ENCODE results near the gene CFAP97.

Gene CFAP97

GRCh38 chr4:185227713-185228278, 24.0 kb upstream of the CFAP97 start:
- H2AFZ ChIP-seq (ENCODE audit: low read depth, low read length, severe bottlenecking) = no peak overlapping the region
- no peak overlapping the region for H3K9ac ChIP-seq (ENCODE audit: low read length)
- H3K4me3 ChIP-seq (ENCODE audit: insufficient read depth, low read length, poor library complexity, severe bottlenecking) = no peak overlapping the region
- no peaks in the 10 kb centered on the region for H3K27me3 ChIP-seq (ENCODE audit: low read length)
- no peaks in the 10 kb centered on the region for H4K20me1 ChIP-seq (ENCODE audit: low read depth, low read length)
- TF ChIP-seq EZH2phosphoT487 (conservative IDR thresholded peaks at IDR 0.05; ENCODE audit: low read length) = no peak
- TF ChIP-seq, protein P1, sequence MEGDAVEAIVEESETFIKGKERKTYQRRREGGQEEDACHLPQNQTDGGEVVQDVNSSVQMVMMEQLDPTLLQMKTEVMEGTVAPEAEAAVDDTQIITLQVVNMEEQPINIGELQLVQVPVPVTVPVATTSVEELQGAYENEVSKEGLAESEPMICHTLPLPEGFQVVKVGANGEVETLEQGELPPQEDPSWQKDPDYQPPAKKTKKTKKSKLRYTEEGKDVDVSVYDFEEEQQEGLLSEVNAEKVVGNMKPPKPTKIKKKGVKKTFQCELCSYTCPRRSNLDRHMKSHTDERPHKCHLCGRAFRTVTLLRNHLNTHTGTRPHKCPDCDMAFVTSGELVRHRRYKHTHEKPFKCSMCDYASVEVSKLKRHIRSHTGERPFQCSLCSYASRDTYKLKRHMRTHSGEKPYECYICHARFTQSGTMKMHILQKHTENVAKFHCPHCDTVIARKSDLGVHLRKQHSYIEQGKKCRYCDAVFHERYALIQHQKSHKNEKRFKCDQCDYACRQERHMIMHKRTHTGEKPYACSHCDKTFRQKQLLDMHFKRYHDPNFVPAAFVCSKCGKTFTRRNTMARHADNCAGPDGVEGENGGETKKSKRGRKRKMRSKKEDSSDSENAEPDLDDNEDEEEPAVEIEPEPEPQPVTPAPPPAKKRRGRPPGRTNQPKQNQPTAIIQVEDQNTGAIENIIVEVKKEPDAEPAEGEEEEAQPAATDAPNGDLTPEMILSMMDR (IDR thresholded peaks at IDR 0.05; ENCODE audit: insufficient read depth, low read length, poor library complexity, severe bottlenecking) = no peak
- no peaks in the 10 kb centered on the region for H3K9me3 ChIP-seq (ENCODE audit: insufficient read depth, low read length)
- no peak overlapping the region for H3K4me2 ChIP-seq (ENCODE audit: low read depth, low read length, poor library complexity, severe bottlenecking)
- H3F3A ChIP-seq (ENCODE audit: insufficient read depth) = no peaks in the 10 kb centered on the region
- H3K9me2 ChIP-seq (replicated peaks; ENCODE audit: insufficient read depth, low read length) = no peaks in the 10 kb centered on the region
- no peak overlapping the region for H3K27ac ChIP-seq (ENCODE audit: low read depth, low read length)
- peaks cover 71% of the 10 kb centered on the region for H3K79me2 ChIP-seq (ENCODE audit: insufficient read depth, low read length)
- no peaks in the 10 kb centered on the region for H3K36me3 ChIP-seq (ENCODE audit: low read length)

DNA sequence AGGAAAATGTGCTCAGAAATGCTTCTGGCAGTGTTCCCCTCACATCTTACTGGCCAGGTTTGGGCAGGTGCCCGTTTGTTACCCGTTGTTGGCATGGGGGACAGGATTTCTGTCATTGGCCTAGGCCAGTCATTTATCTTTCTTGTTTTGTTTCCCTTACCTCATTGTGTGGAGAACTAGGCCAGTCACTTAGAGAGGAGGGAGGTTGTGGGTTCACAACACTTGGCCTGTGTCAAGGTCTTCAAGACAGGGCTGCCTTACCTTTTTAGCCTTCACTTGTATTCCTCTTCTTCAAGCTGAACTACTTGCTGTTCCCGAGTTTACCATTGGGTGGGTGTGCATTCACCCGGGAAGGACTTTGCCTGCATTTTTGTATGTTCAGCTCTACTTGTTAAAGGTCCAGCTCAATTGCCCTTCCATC, 23.3 kb upstream of the CFAP97 start:
- TF ChIP-seq EZH2phosphoT487 (conservative IDR thresholded peaks at IDR 0.05; ENCODE audit: low read length) = no peak
- TF ChIP-seq, protein P1 (IDR thresholded peaks at IDR 0.05; ENCODE audit: insufficient read depth, low read length, poor library complexity, severe bottlenecking) = no peak
- no peaks in the 10 kb centered on the region for H3K36me3 ChIP-seq (ENCODE audit: low read length)
- no peaks in the 10 kb centered on the region for H3K9me2 ChIP-seq (replicated peaks; ENCODE audit: insufficient read depth, low read length)
- peaks cover 75% of the 10 kb centered on the region for H3K79me2 ChIP-seq (ENCODE audit: insufficient read depth, low read length)
- H3K4me3 ChIP-seq (ENCODE audit: insufficient read depth, low read length, poor library complexity, severe bottlenecking) = no peak overlapping the region
- H3K9me3 ChIP-seq (ENCODE audit: insufficient read depth, low read length) = no peaks in the 10 kb centered on the region
- no peak overlapping the region for H3K9ac ChIP-seq (ENCODE audit: low read length)
- H3K27me3 ChIP-seq (ENCODE audit: low read length) = no peaks in the 10 kb centered on the region
- no peaks in the 10 kb centered on the region for H4K20me1 ChIP-seq (ENCODE audit: low read depth, low read length)
- H3F3A ChIP-seq (ENCODE audit: insufficient read depth) = no peaks in the 10 kb centered on the region
- H3K27ac ChIP-seq (ENCODE audit: low read depth, low read length) = no peak overlapping the region
- H3K4me2 ChIP-seq (ENCODE audit: low read depth, low read length, poor library complexity, severe bottlenecking) = no peak overlapping the region
- no peak overlapping the region for H2AFZ ChIP-seq (ENCODE audit: low read depth, low read length, severe bottlenecking)

- H3K4me2 ChIP-seq (ENCODE audit: low read depth, low read length, poor library complexity, severe bottlenecking) = no peak overlapping the region
- no peaks in the 10 kb centered on the region for H3K27me3 ChIP-seq (ENCODE audit: low read length)
- no peaks in the 10 kb centered on the region for H3K36me3 ChIP-seq (ENCODE audit: low read length)
- no peaks in the 10 kb centered on the region for H3K9me2 ChIP-seq (replicated peaks; ENCODE audit: insufficient read depth, low read length)
- peaks cover 80% of the 10 kb centered on the region for H3K79me2 ChIP-seq (ENCODE audit: insufficient read depth, low read length)
- no peaks in the 10 kb centered on the region for H3F3A ChIP-seq (ENCODE audit: insufficient read depth)
- no peaks in the 10 kb centered on the region for H4K20me1 ChIP-seq (ENCODE audit: low read depth, low read length)
- H2AFZ ChIP-seq (ENCODE audit: low read depth, low read length, severe bottlenecking) = no peak overlapping the region
- no peaks in the 10 kb centered on the region for H3K9me3 ChIP-seq (ENCODE audit: insufficient read depth, low read length)
- no peak overlapping the region for H3K27ac ChIP-seq (ENCODE audit: low read depth, low read length)
- TF ChIP-seq, protein P1 (IDR thresholded peaks at IDR 0.05; ENCODE audit: insufficient read depth, low read length, poor library complexity, severe bottlenecking) = no peak
- no peak for TF ChIP-seq EZH2phosphoT487 (conservative IDR thresholded peaks at IDR 0.05; ENCODE audit: low read length)
- H3K4me3 ChIP-seq (ENCODE audit: insufficient read depth, low read length, poor library complexity, severe bottlenecking) = no peak overlapping the region
- H3K9ac ChIP-seq (ENCODE audit: low read length) = no peak overlapping the region
Observed at GRCh38 chr4:185225940-185226339, 22.1 kb upstream of the CFAP97 start.

Data from SU-DHL-6 (cell line).